Suprapubic skin (tissue), 4 donors: ENCODE measurements around the gene APCDD1. TPM values are rescaled to one million over a fixed set of nuclear protein-coding genes. Genes with fewer than 3 reads are reported as not detected.

Experiments
- DNase-seq, 2 donors: peaks; one replicate each; pipeline ENCODE4 v3.0.0-alpha.2; 2019; ENCODE audit warnings: low spot score in 2 of 2
- H3K27ac ChIP-seq: fragments of 200-600 bp; sonication (generic); one replicate; pipeline ENCODE4 v1.5.1; 2019
- H3K27me3 ChIP-seq: fragments of 200-600 bp; sonication (generic); one replicate; pipeline ENCODE4 v1.5.1; 2019
- H3K36me3 ChIP-seq: fragments of 200-600 bp; sonication (generic); one replicate; pipeline ENCODE4 v1.5.1; 2019
- H3K4me1 ChIP-seq: fragments of 200-600 bp; sonication (generic); one replicate; pipeline ENCODE4 v1.5.1; 2019
- H3K4me3 ChIP-seq: fragments of 200-600 bp; sonication (generic); one replicate; pipeline ENCODE4 v1.5.1; 2019; ENCODE audit warnings: mild to moderate bottlenecking
- H3K9me3 ChIP-seq: fragments of 200-600 bp; sonication (generic); one replicate; pipeline ENCODE4 v1.5.1; 2019
- EP300 ChIP-seq: sonication (generic); formaldehyde crosslinking; IDR thresholded peaks from one replicate; pipeline ENCODE4 v1.6.1; 2017; ENCODE audit warnings: antibody characterized with exemption
- POLR2A ChIP-seq, 2 donors: fragments of 450-650 bp; IDR thresholded peaks; one replicate each; pipeline ENCODE4 v1.6.1; 2017; ENCODE audit warnings: antibody characterized with exemption in 2 of 2, mild to moderate bottlenecking in 2 of 2, moderate library complexity in 2 of 2
- POLR2AphosphoS5 ChIP-seq, 3 donors: sonication (generic); formaldehyde crosslinking; IDR thresholded peaks; one replicate each; pipeline ENCODE4 v1.6.1; 2017; ENCODE audit warnings: antibody characterized with exemption in 3 of 3
- WGBS: methylation state at CpG from one replicate; pipeline ENCODE4 v1.1.5; 2018; 5-methylcytosine and 5-hydroxymethylcytosine counted together
- total RNA-seq, 4 donors: library from RNA; depleted of rRNA; stranded (reverse); fragments of >200 nt; gene quantifications; one replicate each; pipeline ENCODE4 v1.1.0, GENCODE V29; 2016
- TF ChIP-seq, protein P1 (sequence below), 2 donors: fragments of 200-600 bp in 1 of 2; fragments of 450-650 bp in 1 of 2; sonication (generic) in 1 of 2; IDR thresholded peaks; one replicate each; pipeline ENCODE4 v1.5.1; 2016 to 2019; ENCODE audit warnings: antibody characterized with exemption in 2 of 2, mild to moderate bottlenecking in 1 of 2, moderate library complexity in 1 of 2

APCDD1 gene
- total RNA-seq, 4 donors from 2014 or later, result 110 to 308 (median 140) TPM

DNA sequence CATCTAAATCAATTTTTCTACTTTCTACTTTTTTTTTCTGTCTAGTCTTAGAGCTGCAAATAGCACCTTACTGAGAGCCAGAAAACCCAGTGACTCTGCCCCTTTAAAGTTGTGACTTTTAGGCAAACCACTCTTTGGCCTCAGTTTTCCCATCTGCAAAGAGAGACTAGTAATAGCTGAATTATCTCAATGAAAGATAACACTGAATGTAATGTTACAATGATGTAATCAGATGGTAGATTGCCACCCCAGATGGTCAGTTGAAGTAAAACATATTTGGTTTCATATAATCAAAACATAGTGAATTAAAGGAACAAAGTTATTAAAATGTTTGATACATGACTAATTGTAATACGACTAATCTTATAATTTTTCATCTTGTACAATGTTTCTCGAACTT is 5.0 kb upstream of the APCDD1 start:
- WGBS, result 31% methylated on average over 2 of the region's 2 CpGs
- H3K4me1 ChIP-seq, result peaks cover 32% of the 10 kb centered on the region
- TF ChIP-seq EP300, result no peak
- TF ChIP-seq POLR2AphosphoS5 (IDR thresholded peaks at IDR 0.05), result no peak
- TF ChIP-seq, protein P1, sequence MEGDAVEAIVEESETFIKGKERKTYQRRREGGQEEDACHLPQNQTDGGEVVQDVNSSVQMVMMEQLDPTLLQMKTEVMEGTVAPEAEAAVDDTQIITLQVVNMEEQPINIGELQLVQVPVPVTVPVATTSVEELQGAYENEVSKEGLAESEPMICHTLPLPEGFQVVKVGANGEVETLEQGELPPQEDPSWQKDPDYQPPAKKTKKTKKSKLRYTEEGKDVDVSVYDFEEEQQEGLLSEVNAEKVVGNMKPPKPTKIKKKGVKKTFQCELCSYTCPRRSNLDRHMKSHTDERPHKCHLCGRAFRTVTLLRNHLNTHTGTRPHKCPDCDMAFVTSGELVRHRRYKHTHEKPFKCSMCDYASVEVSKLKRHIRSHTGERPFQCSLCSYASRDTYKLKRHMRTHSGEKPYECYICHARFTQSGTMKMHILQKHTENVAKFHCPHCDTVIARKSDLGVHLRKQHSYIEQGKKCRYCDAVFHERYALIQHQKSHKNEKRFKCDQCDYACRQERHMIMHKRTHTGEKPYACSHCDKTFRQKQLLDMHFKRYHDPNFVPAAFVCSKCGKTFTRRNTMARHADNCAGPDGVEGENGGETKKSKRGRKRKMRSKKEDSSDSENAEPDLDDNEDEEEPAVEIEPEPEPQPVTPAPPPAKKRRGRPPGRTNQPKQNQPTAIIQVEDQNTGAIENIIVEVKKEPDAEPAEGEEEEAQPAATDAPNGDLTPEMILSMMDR (IDR thresholded peaks at IDR 0.05), result no peak
- no peak for TF ChIP-seq POLR2A (IDR thresholded peaks at IDR 0.05)
- no peaks in the 10 kb centered on the region for H3K36me3 ChIP-seq
- no peaks in the 10 kb centered on the region for H3K27me3 ChIP-seq
- DNase-seq, result no peak
- no peak overlapping the region for H3K4me3 ChIP-seq
- no peaks in the 10 kb centered on the region for H3K9me3 ChIP-seq
- no peak overlapping the region for H3K27ac ChIP-seq

DNA sequence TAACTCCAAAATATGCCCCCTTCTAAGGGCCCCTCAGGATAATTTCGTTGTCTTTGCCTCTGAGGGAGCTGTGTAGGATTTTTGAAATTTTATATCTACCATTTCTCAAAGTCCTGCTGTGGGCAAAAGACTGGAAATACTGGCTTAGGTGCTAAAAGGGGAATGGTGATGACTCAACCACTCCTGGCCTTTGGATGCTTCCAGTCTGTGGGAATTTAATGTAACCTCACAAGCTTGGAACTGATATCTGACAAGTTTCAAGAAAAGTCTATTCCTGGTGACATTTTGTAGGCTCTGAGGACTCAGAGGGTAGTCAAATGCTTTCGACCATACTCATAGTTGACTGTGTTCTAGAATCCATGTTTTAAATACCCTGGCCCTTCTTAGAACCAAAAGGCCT is 3.4 kb upstream of the APCDD1 start:
- Histone ChIP-seq H3K27ac (no peak overlapping the region), H3K4me3 (no peak overlapping the region), H3K36me3 (no peaks in the 10 kb centered on the region), H3K4me1 (peaks cover 33% of the 10 kb centered on the region), H3K27me3 (no peaks in the 10 kb centered on the region), H3K9me3 (no peaks in the 10 kb centered on the region)
- no peak for DNase-seq
- WGBS, result 86% methylated on average over 2 of the region's 2 CpGs
- TF ChIP-seq POLR2AphosphoS5 (IDR thresholded peaks at IDR 0.05) (no peak), POLR2A (IDR thresholded peaks at IDR 0.05) (no peak), EP300 (no peak)
- TF ChIP-seq, protein P1 (IDR thresholded peaks at IDR 0.05), result no peak

GRCh38 chr18:10453261-10453805 is 1.1 kb upstream of the APCDD1 start:
- WGBS, result 33% methylated on average over 11 of the region's 11 CpGs
- H3K27ac ChIP-seq, result peak overlapping the region; percentile 99
- H3K36me3 ChIP-seq, result no peaks in the 10 kb centered on the region
- DNase-seq, result no peak
- peaks cover 55% of the 10 kb centered on the region for H3K4me1 ChIP-seq
- H3K4me3 ChIP-seq, result peak overlapping the region; percentile 91
- H3K27me3 ChIP-seq, result no peaks in the 10 kb centered on the region
- H3K9me3 ChIP-seq, result no peaks in the 10 kb centered on the region
- TF ChIP-seq POLR2AphosphoS5 (IDR thresholded peaks at IDR 0.05) (no peak), POLR2A (IDR thresholded peaks at IDR 0.05) (no peak), EP300 (no peak)
- TF ChIP-seq, protein P1 (IDR thresholded peaks at IDR 0.05), result no peak

DNA sequence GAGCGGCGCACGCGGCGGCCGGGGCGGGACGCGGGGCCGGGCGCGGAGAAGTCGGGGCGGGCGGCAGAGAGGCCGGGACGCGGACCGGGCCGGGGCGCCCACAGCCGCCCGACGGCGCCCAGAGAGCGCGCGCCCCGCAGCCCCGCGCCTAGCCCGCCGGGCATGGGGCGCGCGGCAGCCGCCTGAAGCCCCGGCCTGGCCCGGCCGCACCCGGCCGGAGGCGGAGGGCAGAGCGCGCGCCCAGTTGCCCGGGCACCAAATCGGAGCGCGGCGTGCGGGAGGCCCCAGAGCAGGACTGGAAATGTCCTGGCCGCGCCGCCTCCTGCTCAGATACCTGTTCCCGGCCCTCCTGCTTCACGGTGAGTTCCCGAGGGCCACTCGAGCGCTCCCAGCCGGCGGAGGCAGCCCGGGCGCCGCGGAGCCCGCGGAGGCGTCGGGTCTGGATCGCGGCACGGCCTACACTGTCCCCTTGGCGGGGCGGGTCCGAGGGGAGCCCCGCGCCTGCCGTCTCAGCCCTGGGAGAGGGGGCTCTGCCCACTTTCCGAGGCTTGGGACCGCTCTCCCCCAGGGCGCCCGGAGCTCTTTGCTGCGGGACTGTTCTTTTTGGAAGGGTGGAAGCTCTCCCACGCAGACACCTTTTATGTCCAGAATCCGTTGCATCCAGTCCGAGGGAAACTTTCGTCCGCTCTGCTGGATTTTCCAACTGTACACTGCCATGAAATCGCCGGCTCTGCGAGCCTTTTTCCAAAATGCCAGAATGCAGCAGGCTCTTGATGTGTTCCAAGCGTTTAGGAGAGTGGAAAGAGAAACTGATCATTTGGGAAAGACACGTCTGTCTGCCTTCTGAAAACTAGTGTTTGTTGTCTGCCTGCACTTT is 484 bp downstream of the APCDD1 start:
- no peak for DNase-seq
- WGBS, result under 1% methylated on average over 11 of the region's 94 CpGs
- Histone ChIP-seq H3K9me3 (no peaks in the 10 kb centered on the region), H3K4me3 (peak overlapping the region; percentile 91), H3K27ac (peak overlapping the region; percentile 99), H3K36me3 (no peaks in the 10 kb centered on the region), H3K4me1 (peaks cover 64% of the 10 kb centered on the region), H3K27me3 (no peaks in the 10 kb centered on the region)
- TF ChIP-seq POLR2AphosphoS5 (IDR thresholded peaks at IDR 0.05) (no peak), EP300 (no peak), POLR2A (IDR thresholded peaks at IDR 0.05) (no peak)
- TF ChIP-seq, protein P1 (IDR thresholded peaks at IDR 0.05), result no peak

DNA sequence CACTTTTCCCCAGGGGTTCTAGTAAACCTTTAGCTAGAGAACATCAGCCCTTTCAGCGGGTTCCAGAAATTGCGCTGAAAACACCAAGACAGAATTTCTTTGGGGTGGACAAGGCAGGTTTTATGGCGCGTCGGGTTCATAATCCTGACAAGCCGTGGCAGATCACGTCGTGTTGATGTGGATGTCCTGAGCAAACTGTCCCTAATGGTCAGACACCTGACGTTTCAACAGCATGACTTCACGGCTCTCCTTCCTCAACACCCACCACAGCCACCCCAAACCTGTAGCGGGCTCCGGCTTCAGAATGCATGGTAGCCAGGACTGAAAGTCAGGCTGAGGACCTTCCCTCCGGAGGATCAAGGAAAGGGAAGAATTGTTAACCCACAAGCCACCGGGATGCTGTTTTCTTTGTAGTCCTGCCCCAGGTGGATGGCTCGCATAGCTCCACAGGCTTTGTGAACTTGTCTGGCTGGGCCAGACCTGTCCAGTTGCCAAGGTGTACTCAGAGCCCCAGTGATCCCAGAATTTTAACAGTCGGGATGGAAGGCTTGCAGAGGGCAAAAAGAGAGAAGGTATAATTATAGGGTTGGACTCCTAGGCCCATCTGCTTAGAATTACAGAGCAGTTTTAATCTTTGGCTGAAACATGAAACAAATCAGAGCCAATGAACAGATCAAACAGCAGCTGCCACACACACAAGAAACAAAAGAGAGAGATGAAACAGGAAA is 1.5 kb downstream of the APCDD1 start:
- no peak for DNase-seq
- Histone ChIP-seq H3K4me1 (peaks cover 68% of the 10 kb centered on the region), H3K4me3 (peak overlapping the region; percentile 91), H3K9me3 (no peaks in the 10 kb centered on the region), H3K36me3 (no peaks in the 10 kb centered on the region), H3K27me3 (no peaks in the 10 kb centered on the region), H3K27ac (peak overlapping the region; percentile 99)
- TF ChIP-seq POLR2AphosphoS5 (IDR thresholded peaks at IDR 0.05) (no peak), EP300 (no peak), POLR2A (IDR thresholded peaks at IDR 0.05) (no peak)
- TF ChIP-seq, protein P1 (IDR thresholded peaks at IDR 0.05), result no peak
- WGBS, result 17% methylated on average over 16 of the region's 16 CpGs
